OCI-LY7 (cell line): Measurements from ENCODE around the gene STEAP3. TPM values are rescaled to one million over a fixed set of nuclear protein-coding genes. Genes with fewer than 3 reads are reported as not detected.

ENCODE experiments used
- BruUV-seq: library from RNA; stranded (reverse); fragments of 400-500 nt; replicated peaks from 2 replicates; lab custom pipeline; 2021; lab: Mats Ljungman, UMichigan
- CTCF ChIA-PET: fragments of 300-600 bp; sonication (Branson Sonifier 250); formaldehyde crosslinking; loops from one replicate; lab custom pipeline; 2022; ENCODE audit warnings: antibody characterized with exemption; ENCODE audit not compliant: unreplicated experiment; lab: Charles Lee
- POLR2A ChIA-PET: fragments of 300-600 bp; sonication (Branson Sonifier 250); formaldehyde crosslinking; loops from one replicate; lab custom pipeline; 2022; ENCODE audit warnings: antibody characterized with exemption; lab: Charles Lee
- DNase-seq: peaks from one replicate; pipeline ENCODE4 v3.0.0-alpha.2; 2015; ENCODE audit warnings: low spot score
- H2AFZ ChIP-seq: fragments of 200-600 bp; sonication (generic), shearing (Covaris generic); 2 replicates; pipeline ENCODE4 v1.6.1; 2014; ENCODE audit warnings: mild to moderate bottlenecking, antibody characterized with exemption, low read length, moderate library complexity
- H3K27ac ChIP-seq: fragments of 200-600 bp; sonication (generic); 2 replicates; pipeline ENCODE4 v1.5.1; 2014; ENCODE audit warnings: mixed run types, low read depth, mild to moderate bottlenecking, moderate library complexity, low read length, inconsistent platforms; ENCODE audit not compliant: poor library complexity, severe bottlenecking
- H3K36me3 ChIP-seq: fragments of 200-600 bp; sonication (generic); 2 replicates; pipeline ENCODE4 v1.6.1; 2014; ENCODE audit warnings: mild to moderate bottlenecking, antibody characterized with exemption, low read length, moderate library complexity, mixed read lengths; ENCODE audit not compliant: insufficient read depth
- H3K4me1 ChIP-seq: fragments of 200-600 bp; sonication (generic); 2 replicates; pipeline ENCODE4 v1.5.1; 2014; ENCODE audit warnings: mild to moderate bottlenecking, low read length; ENCODE audit not compliant: insufficient read depth, poor library complexity, severe bottlenecking
- H3K4me2 ChIP-seq: fragments of 200-600 bp; sonication (generic); 2 replicates; pipeline ENCODE4 v1.6.1; 2014; ENCODE audit warnings: mild to moderate bottlenecking, low read length
- H3K4me3 ChIP-seq: fragments of 200-600 bp; sonication (generic); 2 replicates; pipeline ENCODE4 v1.5.1; 2014; ENCODE audit warnings: mild to moderate bottlenecking, low read depth, low read length; ENCODE audit not compliant: poor library complexity, severe bottlenecking
- H3K79me2 ChIP-seq: fragments of 200-600 bp; sonication (generic); 2 replicates; pipeline ENCODE4 v1.6.1; 2016; ENCODE audit warnings: low read depth, mild to moderate bottlenecking, low read length, moderate library complexity, mixed read lengths; ENCODE audit not compliant: insufficient read depth
- H3K9me2 ChIP-seq: fragments of 200-600 bp; sonication (generic); 2 replicates; pipeline ENCODE4 v1.6.1; 2016; ENCODE audit warnings: mild to moderate bottlenecking, low read length, mixed read lengths; ENCODE audit not compliant: insufficient read depth
- H3K9me3 ChIP-seq: fragments of 200-600 bp; sonication (generic); 2 replicates; pipeline ENCODE4 v1.6.1; 2014; ENCODE audit warnings: mild to moderate bottlenecking, mixed run types, low read length, mixed read lengths
- H4K20me1 ChIP-seq: fragments of 200-600 bp; sonication (generic); 2 replicates; pipeline ENCODE4 v1.6.1; 2014; ENCODE audit warnings: mild to moderate bottlenecking, antibody characterized with exemption, low read length, moderate library complexity, mixed read lengths; ENCODE audit not compliant: insufficient read depth
- CTCF ChIP-seq: fragments of 200-600 bp; sonication (generic); conservative IDR thresholded peaks from 2 replicates; pipeline ENCODE4 v1.5.1; 2014; ENCODE audit warnings: mild to moderate bottlenecking, antibody characterized with exemption, low read length, moderate library complexity, mixed read lengths
- EZH2phosphoT487 ChIP-seq: fragments of 200-600 bp; sonication (generic); IDR thresholded peaks from 2 replicates; pipeline ENCODE4 v1.6.1; 2018; ENCODE audit warnings: low read depth, borderline replicate concordance, mild to moderate bottlenecking, mixed run types, antibody characterized with exemption, low read length, moderate library complexity, mixed read lengths
- intact Hi-C: fragments of 100-400 bp; cut with micrococcal nuclease; formaldehyde crosslinking; loops from one replicate; pipeline ENCODE4 v1.10.0; 2022; ENCODE audit not compliant: unreplicated experiment
- total RNA-seq, 2 experiments: library from RNA; depleted of rRNA in 1 of 2; stranded (reverse); fragments of >200 nt in 1 of 2; shearing (Covaris generic) in 1 of 2; gene quantifications; 2 replicates each; pipeline ENCODE4 v1.2.3, GENCODE V29; 2014 to 2022

Gene STEAP3
- total RNA-seq, 2 experiments from 2014 or later = not detected

- CTCF ChIA-PET = interaction anchor here (0.6 kb wide), 1 partner anchor 338 kb away, joined by 3 read pairs; no protein-coding TSS in a partner anchor
- Histone ChIP-seq H3K9me3 (no peaks in the 10 kb centered on the region), H3K4me3 (no peak overlapping the region), H3K79me2 (no peaks in the 10 kb centered on the region), H3K4me2 (no peak overlapping the region), H4K20me1 (no peaks in the 10 kb centered on the region), H3K9me2 (no peaks in the 10 kb centered on the region), H3K4me1 (no peaks in the 10 kb centered on the region), H3K36me3 (no peaks in the 10 kb centered on the region), H2AFZ (no peak overlapping the region), H3K27ac (no peak overlapping the region)
- intact Hi-C loops = no loop called here
- no peak for DNase-seq
- no peak for TF ChIP-seq CTCF
- no peak for TF ChIP-seq EZH2phosphoT487
- POLR2A ChIA-PET = interaction anchor here (0.6 kb wide), 1 partner anchor 86 kb away, joined by 4 read pairs; no protein-coding TSS in a partner anchor
- BruUV-seq = no TSS peak
Observed at GRCh38 chr2:119249855-119250717, 26.5 kb downstream of the STEAP3 start.

- CTCF ChIA-PET = no interaction called here
Observed at GRCh38 chr2:119250718-119251290, 27.2 kb downstream of the STEAP3 start.

More at GRCh38 chr2:119250718-119251290, 27.2 kb downstream of the STEAP3 start:
- no peaks in the 10 kb centered on the region for H3K9me2 ChIP-seq
- no peak overlapping the region for H3K4me3 ChIP-seq
- no peaks in the 10 kb centered on the region for H3K4me1 ChIP-seq
- intact Hi-C loops = no loop called here
- POLR2A ChIA-PET = no interaction called here
- TF ChIP-seq EZH2phosphoT487 (no peak), CTCF (no peak)
- no peaks in the 10 kb centered on the region for H4K20me1 ChIP-seq
- no peak overlapping the region for H3K4me2 ChIP-seq
- no peak for DNase-seq
- no peak overlapping the region for H2AFZ ChIP-seq
- no peaks in the 10 kb centered on the region for H3K79me2 ChIP-seq
- no peaks in the 10 kb centered on the region for H3K36me3 ChIP-seq
- no peak overlapping the region for H3K27ac ChIP-seq
- BruUV-seq = no TSS peak
- H3K9me3 ChIP-seq = no peaks in the 10 kb centered on the region
